IPS DF 4.7 (cell line): ENCODE results near the gene ZNF766.
"Not testable (repeated sequence)": the region's sequence is repeated elsewhere in the genome, so short reads cannot be mapped to it uniquely, and the experiment has no call there.

Source experiments
- DNase-seq: peaks from one replicate; pipeline ENCODE4 v3.0.0-alpha.2; 2013; ENCODE audit warnings: low spot score; ENCODE audit errors: extremely low read depth

The ZNF766 gene

DNA sequence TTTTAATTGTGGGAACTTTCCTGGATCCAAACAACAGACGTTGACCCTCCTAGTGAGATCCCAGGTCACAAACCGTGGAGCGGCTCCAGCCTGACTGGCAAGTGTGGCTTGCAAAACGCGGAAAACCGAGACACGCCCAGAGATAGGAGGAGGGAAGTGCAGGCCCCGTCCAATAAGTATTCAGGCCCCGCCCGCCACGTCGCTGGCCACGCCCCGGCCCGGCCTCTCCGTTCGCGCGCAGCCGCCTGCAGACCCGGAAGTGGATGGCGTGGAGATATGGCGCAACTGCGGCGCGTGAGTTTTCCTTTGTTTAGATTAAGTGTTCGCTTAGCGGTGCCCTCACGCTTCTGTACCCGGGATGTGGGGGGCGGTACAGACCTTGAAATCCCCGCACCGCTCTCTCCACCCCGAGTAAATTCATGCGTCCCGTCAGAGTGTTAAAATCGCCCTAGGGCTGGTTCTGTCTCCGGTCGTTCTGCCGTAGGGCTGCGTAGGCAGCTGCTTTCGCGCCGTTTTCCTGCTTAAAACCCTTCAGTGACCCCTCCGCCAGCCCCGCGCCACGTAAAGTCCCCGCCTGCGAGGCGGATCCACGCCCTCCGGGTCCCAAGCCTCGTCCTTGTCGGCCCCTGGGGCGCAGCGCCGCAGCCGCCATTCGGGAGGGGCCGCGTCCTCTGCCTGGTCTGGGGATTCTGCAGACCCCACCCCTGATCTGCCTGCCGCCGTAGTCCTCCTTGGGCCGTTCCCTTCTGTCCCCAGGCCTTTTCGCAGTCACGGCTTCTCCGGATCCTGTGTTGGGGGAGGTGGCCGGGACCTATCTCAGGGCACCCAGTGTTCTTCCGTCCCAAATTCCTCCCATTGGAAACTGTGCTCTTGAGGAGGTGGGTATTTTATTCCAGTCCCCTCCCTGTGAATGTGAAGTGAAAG lies at the start of gene ZNF766:
TSS of gene ZNF766 (plus strand) at position 250 of the 924 bp plus-strand sequence. CDS start at position 277, 27 bp downstream.
- peak; percentile 78 for DNase-seq

DNA sequence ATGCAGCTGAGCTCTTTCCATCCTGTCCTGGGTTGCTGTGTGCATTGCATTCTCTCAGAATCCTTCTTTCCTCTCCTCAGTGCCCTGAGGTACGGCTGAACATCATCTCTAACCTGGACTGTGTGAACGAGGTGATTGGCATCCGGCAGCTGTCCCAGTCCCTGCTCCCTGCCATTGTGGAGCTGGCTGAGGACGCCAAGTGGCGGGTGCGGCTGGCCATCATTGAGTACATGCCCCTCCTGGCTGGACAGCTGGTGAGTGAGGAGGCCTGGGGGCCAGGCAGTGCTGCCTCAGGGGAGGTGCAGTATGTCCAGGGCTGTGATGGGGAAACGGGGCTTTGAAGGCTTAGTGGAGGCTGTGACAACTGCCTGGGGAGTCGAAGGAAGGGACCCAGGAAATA lies 49.8 kb upstream of the ZNF766 start:
- no peak for DNase-seq

DNA sequence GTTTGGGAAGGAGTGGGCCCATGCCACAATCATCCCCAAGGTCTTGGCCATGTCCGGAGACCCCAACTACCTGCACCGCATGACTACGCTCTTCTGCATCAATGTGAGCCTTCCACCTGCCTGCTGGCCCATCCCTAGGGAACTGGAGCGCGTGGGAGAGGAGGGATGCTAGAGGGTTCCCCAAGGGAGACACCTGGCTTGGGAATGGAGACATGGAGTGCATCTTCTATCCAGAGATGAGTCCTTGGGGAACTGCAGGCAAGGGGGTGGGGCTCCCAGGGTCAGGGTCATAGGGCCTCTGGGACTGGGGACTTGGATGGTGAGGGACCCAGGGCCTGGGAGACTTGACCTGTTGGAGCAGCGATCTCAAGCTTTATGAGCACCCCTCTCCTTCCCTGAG lies 48.4 kb upstream of the ZNF766 start:
- DNase-seq: no peak

DNA sequence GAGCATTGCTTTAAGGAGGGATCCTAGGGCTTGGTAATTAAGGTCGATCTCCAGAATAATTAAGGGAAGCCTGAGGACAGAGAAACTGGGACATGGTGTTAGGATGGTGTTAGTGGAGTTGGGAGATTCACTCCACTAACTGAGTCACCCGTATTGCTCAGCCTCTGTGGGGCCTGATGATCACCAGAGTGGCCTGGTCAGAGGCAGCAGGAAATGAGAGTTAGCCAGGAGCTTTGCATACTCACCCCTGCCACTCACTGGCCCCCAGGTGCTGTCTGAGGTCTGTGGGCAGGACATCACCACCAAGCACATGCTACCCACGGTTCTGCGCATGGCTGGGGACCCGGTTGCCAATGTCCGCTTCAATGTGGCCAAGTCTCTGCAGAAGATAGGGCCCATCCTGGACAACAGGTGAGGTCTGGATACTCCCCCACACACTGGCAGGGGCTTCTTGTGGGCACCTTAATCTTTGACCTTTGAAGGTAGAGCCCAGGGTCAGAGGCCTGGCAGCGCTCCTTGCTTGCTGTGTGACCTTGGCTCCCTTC lies 47.5 kb upstream of the ZNF766 start:
- DNase-seq: no peak

DNA sequence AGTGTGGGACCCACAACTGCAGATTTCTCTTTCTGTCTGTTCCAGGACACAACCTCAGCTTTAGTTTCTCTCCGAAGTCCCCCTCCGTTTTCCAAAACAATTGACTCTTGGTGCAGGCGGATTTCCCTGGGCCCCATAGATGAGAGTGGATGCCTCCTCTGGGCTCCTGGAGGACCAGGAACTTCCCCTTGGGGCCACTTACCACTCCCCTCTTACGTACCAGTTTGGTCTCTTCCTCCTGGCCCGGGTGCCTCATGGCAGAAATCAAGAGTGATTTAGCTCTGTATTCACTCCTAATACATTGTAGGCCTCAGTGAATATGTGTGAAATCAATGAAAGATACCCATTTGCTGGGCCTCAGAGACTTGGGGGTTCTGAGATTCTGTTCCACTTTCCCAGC lies 45.2 kb upstream of the ZNF766 start:
- no peak for DNase-seq

DNA sequence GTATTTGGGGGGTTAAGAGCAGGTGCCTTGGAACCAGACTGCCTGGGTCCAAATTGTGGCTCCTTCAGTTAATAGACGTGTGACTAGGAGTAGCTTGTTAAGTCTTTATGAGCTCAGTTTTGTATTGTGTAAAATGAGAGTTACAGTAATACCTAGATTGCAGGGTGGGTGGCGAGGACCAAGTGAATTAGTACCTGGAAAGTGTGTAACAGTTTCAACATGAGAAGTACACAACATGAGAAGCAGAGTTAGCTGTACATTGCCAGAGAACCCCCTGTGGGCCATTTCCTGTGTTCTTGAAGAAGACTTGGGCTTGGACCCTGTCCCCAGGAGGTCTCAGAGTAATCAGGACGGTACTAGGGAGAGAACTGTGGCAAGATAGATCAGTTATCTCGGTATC lies 42.7 kb upstream of the ZNF766 start:
- DNase-seq: no peak

DNA sequence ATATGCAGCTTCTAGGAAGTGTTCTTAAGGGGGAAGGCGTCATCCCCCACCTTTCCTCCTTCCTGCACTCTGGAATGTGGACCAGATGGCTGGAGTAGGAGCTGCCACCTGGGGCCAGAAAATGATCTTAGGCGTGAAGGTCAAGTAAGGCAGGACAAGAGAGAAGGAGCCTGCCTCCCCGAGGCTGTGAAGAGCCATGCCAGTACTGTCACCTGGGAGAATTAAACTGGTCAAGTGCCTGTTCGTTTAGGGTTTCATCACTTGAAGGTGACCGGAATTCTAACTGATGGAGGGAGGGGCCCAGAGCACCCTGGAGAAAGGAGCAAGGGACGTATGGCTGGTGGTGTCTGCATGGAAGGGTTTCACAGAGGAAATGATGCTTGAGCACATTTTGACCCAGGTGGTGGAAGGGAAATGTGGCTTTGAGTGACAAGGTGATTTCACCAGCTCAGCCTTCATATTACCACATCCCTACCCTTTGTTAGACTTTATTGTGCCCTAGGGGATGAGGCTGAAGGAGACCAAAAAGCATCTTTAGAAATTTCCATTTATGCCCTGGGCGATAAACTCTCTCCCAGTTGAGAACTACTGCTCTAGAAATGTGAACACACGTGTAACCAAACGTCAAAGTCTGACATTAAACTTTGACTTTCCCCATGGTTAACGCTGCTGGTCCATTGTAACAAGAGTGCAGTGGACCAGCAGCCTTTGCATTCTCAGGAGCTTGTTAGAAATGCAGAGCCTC lies 42.0 kb upstream of the ZNF766 start:
- DNase-seq: no peak

DNA sequence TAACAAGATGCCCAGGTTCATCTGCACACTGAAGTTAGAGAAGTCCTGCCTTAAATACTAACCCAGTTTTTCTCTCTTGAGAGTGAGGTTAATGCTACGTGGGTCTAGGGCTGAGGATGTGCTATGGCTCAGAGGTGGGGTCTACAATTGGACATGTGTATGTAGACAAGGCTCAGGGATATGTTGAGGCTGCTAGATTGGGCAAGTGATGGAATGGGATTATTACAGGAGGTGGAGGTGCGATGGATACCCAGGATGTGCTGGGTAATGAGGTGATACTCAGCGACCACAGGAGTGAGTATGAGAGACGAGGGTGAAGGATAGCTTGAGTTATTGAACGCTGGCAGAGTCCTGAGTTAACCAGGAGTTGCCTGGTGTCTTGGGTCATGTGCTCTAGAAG lies 41.4 kb upstream of the ZNF766 start:
- no peak for DNase-seq

DNA sequence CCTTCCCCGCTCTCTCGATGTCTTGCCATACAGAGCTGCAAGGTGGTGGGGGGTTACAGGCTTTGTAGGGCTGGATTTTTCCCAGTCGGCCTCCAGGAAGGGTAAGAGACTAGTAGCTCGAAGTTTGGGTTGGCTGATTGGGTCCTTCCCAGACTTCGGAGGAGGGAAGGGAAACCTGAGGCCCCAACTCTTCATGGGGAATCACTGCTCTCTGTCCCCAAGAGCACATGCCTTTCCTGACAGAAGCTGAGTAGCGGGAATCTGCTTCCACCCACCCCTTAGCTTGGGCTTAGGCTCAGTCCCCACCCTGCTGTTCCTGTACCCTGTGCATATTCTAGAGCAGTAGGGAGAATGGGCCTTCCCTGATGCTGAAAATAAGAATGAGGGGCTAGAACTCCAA lies 39.9 kb upstream of the ZNF766 start:
- DNase-seq: no peak

DNA sequence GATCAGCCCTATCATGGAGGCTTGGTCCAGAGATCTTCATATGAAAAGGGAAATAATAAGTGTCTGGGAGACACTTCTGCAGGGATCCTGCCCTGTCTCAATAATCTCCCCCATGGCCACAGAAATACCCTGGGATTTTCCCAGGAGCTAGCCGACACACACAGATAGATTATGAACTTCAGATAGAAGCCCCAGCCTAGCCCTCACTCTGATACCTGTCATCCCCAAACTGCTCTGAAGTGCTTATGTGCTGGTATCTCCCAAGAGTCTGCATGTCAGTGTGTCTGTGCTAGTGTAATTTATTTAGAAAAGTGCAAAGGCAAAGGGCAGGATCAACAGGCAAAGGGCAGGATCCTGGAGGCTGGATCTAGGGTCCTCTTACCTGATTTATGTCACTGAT lies 38.7 kb upstream of the ZNF766 start:
- no peak for DNase-seq

DNA sequence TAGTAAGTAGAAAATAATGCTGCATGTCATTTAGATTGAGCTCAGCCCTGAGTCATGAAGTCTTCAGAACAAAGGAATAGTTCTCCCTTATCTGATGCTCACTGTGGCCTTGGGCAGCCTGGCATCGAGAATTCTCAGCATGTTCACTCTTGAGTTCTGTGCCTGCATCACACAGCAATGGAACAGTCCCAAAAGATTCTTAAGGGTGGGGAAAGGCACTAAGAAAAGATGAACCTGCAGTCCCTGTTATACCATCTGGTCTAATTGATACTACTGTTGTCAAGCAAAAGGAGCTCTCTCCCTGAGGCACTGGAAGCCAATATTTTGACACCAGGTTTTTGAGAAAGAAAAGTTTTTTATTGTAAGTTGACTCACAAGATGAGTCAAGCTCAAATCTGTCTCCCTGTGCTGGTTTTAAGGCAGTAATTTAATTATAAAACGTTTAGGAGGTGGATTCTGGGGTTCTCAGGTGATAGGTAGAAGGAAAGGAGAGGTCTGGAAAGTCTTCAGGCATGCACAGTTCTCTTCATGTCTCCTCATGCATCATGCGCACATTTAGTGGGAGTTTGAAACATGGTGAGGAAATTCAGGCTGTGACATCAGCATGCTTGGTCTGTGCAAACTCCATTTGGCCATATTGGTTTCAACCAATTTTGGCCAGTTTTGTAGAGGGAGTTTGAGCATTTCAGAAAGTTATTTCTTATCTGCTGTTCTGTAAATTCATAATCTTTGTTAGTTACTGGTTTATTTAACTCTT lies 38.1 kb upstream of the ZNF766 start:
- DNase-seq: no peak

DNA sequence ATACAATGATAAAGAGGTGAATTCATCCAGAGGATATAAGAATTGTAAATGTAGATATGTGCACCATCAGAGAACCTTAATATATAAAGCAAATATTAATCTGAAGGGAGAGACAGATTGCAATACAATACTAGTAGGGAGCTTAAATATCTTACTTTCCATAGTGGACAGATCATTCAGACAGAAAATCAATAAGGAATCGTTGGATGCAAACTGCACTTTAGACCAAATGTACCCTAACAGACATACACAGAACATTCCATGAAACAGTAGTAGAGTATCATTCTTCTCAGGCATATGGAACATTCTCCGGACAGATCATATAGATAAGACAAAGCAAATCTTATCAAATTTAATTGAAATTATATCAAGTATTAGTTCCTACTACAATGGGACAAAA lies 35.0 kb upstream of the ZNF766 start:
- DNase-seq: no peak

DNA sequence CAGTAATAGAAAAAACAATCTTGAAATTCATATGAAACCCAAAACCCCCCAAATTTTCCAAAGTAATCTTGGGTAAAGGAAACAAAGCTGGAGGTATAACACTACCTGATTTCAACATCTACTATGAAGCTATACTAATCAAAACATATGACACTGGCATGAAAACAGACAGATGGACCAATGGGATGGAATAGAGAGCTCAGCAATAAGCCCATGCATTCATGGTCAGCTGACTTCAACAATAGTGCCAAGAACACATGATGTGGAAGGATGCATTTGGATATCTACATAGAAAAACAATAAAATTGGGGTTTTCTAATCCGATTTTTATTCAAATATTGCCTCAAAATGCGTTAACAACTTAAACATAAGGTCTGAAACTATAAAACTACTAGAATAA lies 32.2 kb upstream of the ZNF766 start:
- DNase-seq: no peak

DNA sequence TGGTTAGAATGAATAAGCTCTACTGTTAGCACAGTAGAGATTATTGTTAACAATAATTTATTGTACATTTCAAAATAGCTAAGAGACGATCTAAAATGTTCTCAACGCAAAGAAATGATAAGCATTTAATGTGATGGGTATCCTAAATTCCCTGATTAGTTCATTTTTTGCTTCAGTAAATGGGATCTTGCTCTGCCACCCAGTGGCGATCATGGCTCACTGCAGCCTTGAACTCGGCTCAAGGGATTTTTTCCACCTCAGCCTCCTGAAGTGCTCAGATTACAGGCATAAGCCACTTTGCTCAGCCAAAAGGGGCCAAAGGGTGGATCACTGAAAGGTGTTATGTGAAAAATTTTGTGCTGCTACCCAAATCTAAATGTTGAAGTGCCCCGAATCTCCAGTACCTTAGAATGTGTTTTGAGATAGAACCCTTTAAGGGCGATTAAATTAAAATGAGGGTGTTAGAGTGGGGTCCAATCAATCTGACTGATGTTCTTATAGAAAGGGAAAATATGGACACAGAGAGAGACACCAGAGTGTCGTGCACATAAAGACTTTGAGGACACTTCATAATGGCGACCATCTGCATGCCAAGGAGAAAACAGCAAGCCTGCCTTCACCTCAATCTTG lies 31.5 kb upstream of the ZNF766 start:
- DNase-seq: no peak

DNA sequence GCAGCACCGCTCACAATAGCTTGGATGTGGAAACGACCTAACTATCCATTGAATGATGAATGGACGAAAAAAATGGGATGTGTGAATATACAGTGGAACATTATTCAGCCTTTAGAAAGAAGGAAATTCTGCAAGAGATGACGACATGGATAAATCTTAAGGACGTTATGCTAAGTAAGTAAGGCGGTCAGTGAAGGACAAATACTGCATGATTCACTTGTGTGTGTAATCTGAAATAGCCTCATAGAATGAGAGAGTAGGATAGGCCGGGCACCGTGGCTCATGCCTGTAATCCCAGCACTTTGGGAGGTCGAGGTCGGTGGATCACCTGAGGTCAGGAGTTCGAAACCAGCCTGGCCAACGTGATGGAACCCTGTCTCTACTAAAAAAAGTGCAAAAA lies 25.4 kb upstream of the ZNF766 start:
- no peak for DNase-seq

DNA sequence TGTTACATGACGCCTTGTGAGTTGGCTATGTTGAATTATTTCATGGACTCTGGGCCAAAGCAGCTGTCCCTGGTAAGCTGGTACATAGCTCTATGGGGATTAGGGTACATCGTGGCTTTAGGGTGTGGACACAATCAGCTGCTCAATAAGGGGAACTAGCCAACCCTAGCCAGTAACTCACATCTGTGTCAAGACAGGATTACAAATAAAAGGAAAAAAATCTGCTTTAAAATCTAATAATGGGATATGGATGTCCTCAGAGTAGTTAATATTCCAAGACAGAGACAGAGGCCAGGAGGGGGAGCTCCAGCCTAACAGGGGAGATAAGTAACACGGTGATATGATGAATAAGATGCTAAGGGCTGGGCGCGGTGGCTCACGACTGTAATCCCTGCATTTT lies 21.1 kb upstream of the ZNF766 start:
- DNase-seq: no peak

DNA sequence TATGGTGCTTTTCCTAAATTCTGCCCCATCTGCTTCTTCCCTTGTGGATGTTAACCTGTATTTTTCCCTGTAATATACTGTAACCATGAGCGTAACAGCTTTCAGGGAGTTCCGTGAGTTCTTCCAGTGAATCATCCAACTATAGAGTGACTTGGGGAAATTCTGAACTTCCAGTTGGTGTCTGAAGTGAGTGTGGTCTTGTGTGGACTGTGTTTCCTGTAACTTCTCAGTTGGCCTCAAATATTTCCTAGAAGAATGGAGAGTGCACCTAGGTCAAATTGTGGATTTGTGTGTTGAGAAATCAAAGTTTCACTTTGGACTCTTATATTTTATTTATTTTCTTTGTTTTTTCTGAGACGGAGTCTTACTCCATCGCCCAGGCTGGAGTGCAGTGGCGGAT lies 11.0 kb upstream of the ZNF766 start:
- DNase-seq: no peak

DNA sequence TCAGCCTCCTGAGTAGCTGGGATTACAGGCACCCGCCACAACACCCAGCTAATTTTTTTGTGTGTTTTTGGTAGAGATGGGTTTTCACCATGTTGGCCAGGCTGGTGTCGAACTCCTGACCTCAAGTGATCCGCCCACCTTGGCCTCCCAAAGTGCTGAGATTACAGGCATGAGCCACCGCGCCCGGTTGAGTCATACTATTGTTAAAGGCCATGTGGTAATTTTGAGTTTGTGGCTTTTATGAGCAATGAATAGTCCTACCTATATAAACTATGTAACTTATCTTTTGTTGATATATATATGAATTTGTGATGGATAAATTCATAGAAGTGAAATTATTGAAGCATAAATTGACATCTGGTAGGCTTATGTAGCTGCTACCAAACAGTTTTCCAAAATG lies 3.8 kb upstream of the ZNF766 start:
- not testable (repeated sequence) for DNase-seq

DNA sequence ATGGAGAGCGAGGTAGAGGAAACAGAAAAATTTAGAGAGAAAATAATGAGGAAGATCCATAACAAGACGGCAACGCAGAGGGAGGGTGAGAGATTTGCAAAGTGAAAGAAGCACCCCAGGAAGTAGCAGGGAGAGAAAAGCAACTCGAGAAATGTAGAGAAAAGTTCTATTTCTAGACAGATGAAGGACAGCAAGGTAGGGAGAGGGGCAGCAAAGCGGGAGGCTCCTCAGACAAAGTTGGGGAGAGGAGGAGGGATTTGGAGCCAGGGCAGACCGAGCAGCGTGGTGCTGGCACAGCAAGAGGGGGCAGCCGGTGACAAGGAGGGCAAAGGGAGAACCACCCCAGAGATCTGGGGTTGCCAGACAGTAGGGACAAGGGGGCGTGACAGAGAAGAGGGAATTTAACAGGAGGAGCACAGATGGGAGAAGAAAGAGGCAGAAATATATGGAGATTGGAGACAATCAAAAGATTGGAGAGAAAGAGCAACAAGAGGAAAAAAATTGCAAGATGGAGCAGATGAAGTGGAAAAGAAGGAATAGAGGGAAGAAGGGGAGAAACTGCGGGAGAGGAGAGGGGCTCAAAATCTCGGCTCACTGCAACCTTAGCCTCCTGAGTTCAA lies 989 bp downstream of the ZNF766 start:
- DNase-seq: no peak

DNA sequence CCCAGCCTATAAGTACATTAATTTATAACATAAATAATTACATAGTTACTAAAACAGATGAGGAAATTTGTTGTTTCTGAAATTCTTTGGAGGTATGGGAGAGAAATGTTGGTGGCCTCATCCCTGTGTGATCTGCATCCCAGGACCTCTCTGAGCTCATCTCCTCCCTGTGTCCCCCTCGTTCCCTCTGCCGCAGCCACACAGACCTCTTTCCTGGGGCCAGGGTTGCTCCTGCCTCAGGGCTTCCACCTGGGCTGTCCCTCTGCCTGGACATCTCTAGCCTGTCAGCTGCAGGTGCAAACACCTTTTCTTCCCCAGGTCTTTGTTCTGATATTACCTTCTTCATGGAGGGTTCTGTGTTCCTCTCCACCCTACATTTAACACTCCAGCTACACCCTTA lies 3.9 kb downstream of the ZNF766 start:
- no peak for DNase-seq

DNA sequence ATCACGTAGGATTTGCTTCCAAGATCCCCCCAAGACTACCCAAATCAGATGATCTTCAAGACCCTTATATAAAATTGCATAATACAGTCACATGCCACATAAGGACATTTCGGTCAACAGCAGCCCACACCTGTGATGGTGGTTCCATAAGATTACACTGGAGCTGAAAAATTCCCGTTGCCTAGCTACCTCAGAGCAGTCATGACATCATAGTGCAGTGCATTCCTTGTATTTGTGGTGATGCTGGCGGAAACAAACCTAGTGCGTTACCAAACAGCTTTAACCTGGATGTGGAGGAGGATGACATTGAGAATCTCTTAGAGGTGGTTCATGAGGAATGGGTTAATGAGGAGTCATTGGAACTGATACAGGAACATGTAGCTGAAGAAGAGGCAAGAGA lies 4.8 kb downstream of the ZNF766 start:
- DNase-seq: no peak
